ENCODE data around the gene NPHP3.
"Not testable (repeated sequence)": the region's sequence is repeated elsewhere in the genome, so short reads cannot be mapped to it uniquely, and the experiment has no call there.

NPHP3 gene

GRCh38 chr3:132650153-132650552 is 72.1 kb downstream of the NPHP3 start:
- no peak for DNase-seq (ENCODE audit: low read depth, low spot score)

GRCh38 chr3:132645058-132645457 is 77.2 kb downstream of the NPHP3 start:
- no peak for DNase-seq (ENCODE audit: low read depth, low spot score)

GRCh38 chr3:132643366-132643765 is 78.8 kb downstream of the NPHP3 start:
- DNase-seq (ENCODE audit: low read depth, low spot score) = no peak

- no peak for DNase-seq (ENCODE audit: low read depth, low spot score)
Measured at GRCh38 chr3:132642539-132642847, 79.7 kb downstream of the NPHP3 start.

GRCh38 chr3:132641837-132642538 is 80.2 kb downstream of the NPHP3 start:
- no peak for DNase-seq (ENCODE audit: low read depth, low spot score)

GRCh38 chr3:132641427-132641826 is 80.8 kb downstream of the NPHP3 start:
- DNase-seq (ENCODE audit: low read depth, low spot score) = not testable (repeated sequence)

- no peak for DNase-seq (ENCODE audit: low read depth, low spot score)
Measured at GRCh38 chr3:132638706-132639105, 83.5 kb downstream of the NPHP3 start.

- DNase-seq (ENCODE audit: low read depth, low spot score) = no peak
Measured at GRCh38 chr3:132637590-132637989, 84.6 kb downstream of the NPHP3 start.

GRCh38 chr3:132635052-132635451 is 87.2 kb downstream of the NPHP3 start:
- no peak for DNase-seq (ENCODE audit: low read depth, low spot score)
